Measurements from ENCODE around the gene CNOT11. TPM values are rescaled to one million over a fixed set of nuclear protein-coding genes. Genes with fewer than 3 reads are reported as not detected.

CNOT11 gene
- total and polyA plus RNA-seq, 2 of the 4 experiments (the other 2 are of a cell fraction), result 36.4 to 55.8 TPM

DNA sequence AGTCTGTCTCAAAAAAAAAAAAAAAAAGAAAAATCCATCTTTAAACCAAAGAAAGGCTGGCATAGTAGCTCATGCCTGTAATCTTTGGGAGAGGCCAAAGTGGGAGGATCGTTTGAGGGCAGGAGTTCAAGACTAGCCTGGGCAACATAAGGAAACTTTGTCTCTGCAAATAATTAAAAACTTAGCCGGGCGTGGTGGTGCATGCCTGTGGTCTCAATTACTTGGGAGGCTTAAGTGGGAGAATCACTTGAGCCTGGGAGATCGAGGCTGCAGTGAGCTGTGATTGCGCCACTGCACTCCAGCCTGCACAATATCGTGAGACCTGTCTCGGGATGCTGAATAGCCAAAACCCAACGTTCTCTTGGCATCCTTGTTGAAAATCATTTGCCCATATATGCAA, 6.1 kb downstream of the CNOT11 start:
- 98% methylated on average over 5 of the region's 8 CpGs; no CpG with 5 or more reads in 1 of the 2 experiments for WGBS, 2 experiments (ENCODE audit: extremely low coverage in 2 of 2, insufficient read length in 1 of 2)
- Histone ChIP-seq H2AK9ac (replicated peaks; ENCODE audit: low read depth, low read length, poor library complexity) (no peak overlapping the region), H3K14ac (replicated peaks; ENCODE audit: low read depth, low read length) (no peak overlapping the region), H3K4me2 (ENCODE audit: low read depth, low read length) (no peak overlapping the region), H2BK15ac (ENCODE audit: low read depth, low read length) (no peak overlapping the region), H3K27me3 (ENCODE audit: control insufficient read depth, insufficient read depth, low read length) (no peaks in the 10 kb centered on the region), H3K4me1 (ENCODE audit: control insufficient read depth, insufficient read depth, low read length) (peaks cover 11% of the 10 kb centered on the region), H4K5ac (ENCODE audit: low read depth, low read length) (no peak overlapping the region), H2BK120ac (ENCODE audit: low read depth, low read length) (no peak overlapping the region), H3K9me1 (ENCODE audit: insufficient read depth, low read length) (peaks cover 12% of the 10 kb centered on the region), H2AFZ (replicated peaks; ENCODE audit: low read length, poor library complexity) (no peak overlapping the region), H2BK5ac (ENCODE audit: low read depth, low read length, poor library complexity, severe bottlenecking) (no peak overlapping the region), H3K79me1 (ENCODE audit: low read depth in 1 of 2, low read length in 2 of 2) (peaks cover 26 to 61% of the 10 kb centered on the region in 2 experiments), H4K20me1 (ENCODE audit: insufficient read depth, low read length) (peaks cover 18% of the 10 kb centered on the region; the same call in 1 of the 2 replicates), H3K4ac (ENCODE audit: low read depth, low read length) (no peak overlapping the region), H4K91ac (ENCODE audit: insufficient read depth, low read depth, low read length) (no peak overlapping the region), H3K36me3 (ENCODE audit: control insufficient read depth, insufficient read depth, low read length) (peaks cover 29% of the 10 kb centered on the region), H2BK20ac (ENCODE audit: low read depth, low read length) (no peak overlapping the region), H4K8ac (ENCODE audit: low read depth in 2 of 2, low read length in 2 of 2) (no peak overlapping the region), H3K56ac (ENCODE audit: extremely low read depth, insufficient read depth, low read length) (no peak overlapping the region), H3K23ac (ENCODE audit: low read depth, low read length) (no peak overlapping the region), H3K9ac (ENCODE audit: low read depth, low read length) (no peak overlapping the region), H3K9me3 (ENCODE audit: control insufficient read depth, insufficient read depth, low read length) (peaks cover 2% of the 10 kb centered on the region; the same call in 1 of the 2 replicates), H2AK5ac (ENCODE audit: low read depth, low read length) (no peak overlapping the region), H3K27ac (ENCODE audit: insufficient read depth, low read length) (no peak overlapping the region), H3K4me3 (ENCODE audit: insufficient read depth, low read depth, low read length) (no peak overlapping the region), H3K18ac (ENCODE audit: low read depth, low read length) (no peak overlapping the region)
- CTCF ChIA-PET, result no interaction called here
- TF ChIP-seq FOS (IDR thresholded peaks at IDR 0.05; ENCODE audit: low read depth, low read length) (no peak), MAZ (IDR thresholded peaks at IDR 0.05; ENCODE audit: borderline replicate concordance, low read depth, low read length) (no peak), MAFK (IDR thresholded peaks at IDR 0.05; ENCODE audit: low read depth, low read length) (no peak), CTCF (conservative IDR thresholded peaks at IDR 0.05; ENCODE audit: low read depth, low read length) (no peak), RFX5 (IDR thresholded peaks at IDR 0.05; ENCODE audit: low read depth, low read length) (no peak), CHD1 (IDR thresholded peaks at IDR 0.05; ENCODE audit: low read depth, low read length) (no peak), RCOR1 (IDR thresholded peaks at IDR 0.05; ENCODE audit: insufficient replicate concordance, low read length) (no peak)
- intact Hi-C loops (cut with micrococcal nuclease), result no loop called here
- POLR2A ChIA-PET (ENCODE audit: unreplicated experiment), result no interaction called here
- DNase-seq (no peak), ATAC-seq (ENCODE audit: low read depth) (no peak)
- dilution Hi-C loops (cut with HindIII; ENCODE audit: low sequenced_read_pairs, unreplicated experiment), result no loop called here
- in situ Hi-C loops (cut with MboI; ENCODE audit: low sequenced_read_pairs), result no loop called here
- no TSS peak for BruUV-seq (replicated peaks)
